A549 (cell line): ENCODE results near the gene IFITM1. TPM values are rescaled to one million over a fixed set of nuclear protein-coding genes. Genes with fewer than 3 reads are reported as not detected.
"Not testable (repeated sequence)": the region's sequence is repeated elsewhere in the genome, so short reads cannot be mapped to it uniquely, and the experiment has no call there.

Experiments
- ATAC-seq, 2 experiments: fragments of 200-7000 bp in 1 of 2; fragments of >200 bp in 1 of 2; cut with Nextera tagmentation in 1 of 2; cut with Tn5 transposase in 1 of 2; 3 replicates each; pipeline versions ENCODE4 v1.8.0 to v1.9.1; 2018 to 2020; ENCODE audit warnings: mild to moderate bottlenecking in 1 of 2, moderate library complexity in 1 of 2
- CTCF ChIA-PET: fragments of 300-600 bp; sonication (Branson Sonifier 250); formaldehyde crosslinking; extraction: SDS; loops from one replicate; lab custom pipeline; 2021; ENCODE audit warnings: antibody characterized with exemption, inconsistent platforms; lab: Yijun Ruan, JAX
- POLR2A ChIA-PET: fragments of 350-600 bp; formaldehyde crosslinking; extraction: SDS; loops from one replicate; lab custom pipeline; 2021; ENCODE audit warnings: antibody characterized with exemption, inconsistent platforms; lab: Yijun Ruan, JAX
- DNase-seq, 2 experiments: peaks; one replicate each; pipeline versions ENCODE4 v3.0.0 to v3.0.0-alpha.2; 2011 to 2016; ENCODE audit warnings: low read depth in 1 of 2, low spot score in 1 of 2
- FAIRE-seq: peaks from 2 replicates; lab custom pipeline; 2011; peaks lifted over from hg19 to GRCh38; lab: Jason Lieb, UNC
- H3K27ac ChIP-seq, 2 experiments: fragments of >200 bp; sonication (Bioruptor Twin); formaldehyde crosslinking; 3 replicates each; pipeline ENCODE4 v1.5.1; 2016 to 2017
- H3K4me1 ChIP-seq: fragments of >200 bp; sonication (Bioruptor Twin); formaldehyde crosslinking; 3 replicates; pipeline ENCODE4 v1.6.1; 2016
- H3K4me2 ChIP-seq: fragments of >200 bp; sonication (Bioruptor Twin); formaldehyde crosslinking; 3 replicates; pipeline ENCODE4 v1.6.1; 2016
- H3K4me3 ChIP-seq: fragments of >200 bp; sonication (Bioruptor Twin); formaldehyde crosslinking; 3 replicates; pipeline ENCODE4 v1.5.1; 2016
- H3K9me3 ChIP-seq: fragments of >200 bp; sonication (Bioruptor Twin); formaldehyde crosslinking; 3 replicates; pipeline ENCODE4 v1.6.1; 2016
- BCL3 ChIP-seq: fragments of >200 bp; sonication (Bioruptor Twin); formaldehyde crosslinking; IDR thresholded peaks from 3 replicates; pipeline ENCODE4 v1.6.1; 2016
- CHD2 ChIP-seq: fragments of 150-350 bp; IDR thresholded peaks from 2 replicates; pipeline ENCODE4 v1.6.1; 2014; ENCODE audit warnings: low read length; ENCODE audit not compliant: partially characterized antibody
- ELK1 ChIP-seq: fragments of 150-350 bp; IDR thresholded peaks from 2 replicates; pipeline ENCODE4 v1.6.1; 2014; ENCODE audit warnings: low read depth, mild to moderate bottlenecking, low read length
- FOSB ChIP-seq: fragments of 250-450 bp; sonication (Bioruptor Pico); IDR thresholded peaks from 2 replicates; pipeline ENCODE4 v1.5.0; 2020; ENCODE audit warnings: mild to moderate bottlenecking, moderate library complexity
- HES2 ChIP-seq: fragments of >200 bp; sonication (Bioruptor Twin); formaldehyde crosslinking; IDR thresholded peaks from 2 replicates; pipeline ENCODE4 v1.6.1; 2016
- JUNB ChIP-seq: fragments of >200 bp; sonication (Bioruptor Twin); formaldehyde crosslinking; IDR thresholded peaks from 2 replicates; pipeline ENCODE4 v1.6.1; 2016
- MAFK ChIP-seq: fragments of 450-650 bp; IDR thresholded peaks from 2 replicates; pipeline ENCODE4 v1.6.1; 2014; ENCODE audit not compliant: partially characterized antibody
- PHF8 ChIP-seq: fragments of 200-600 bp; sonication (generic); IDR thresholded peaks from 2 replicates; pipeline ENCODE4 v1.6.1; 2016; ENCODE audit warnings: low read depth, mild to moderate bottlenecking, antibody characterized with exemption, moderate library complexity, borderline replicate concordance
- POLR2A ChIP-seq: IDR thresholded peaks from 2 replicates; pipeline ENCODE4 v1.6.1; 2012; ENCODE audit warnings: mild to moderate bottlenecking, low read length
- RARB ChIP-seq: fragments of 250-450 bp; sonication (Bioruptor Pico); IDR thresholded peaks from 2 replicates; pipeline ENCODE4 v1.8.0; 2021; ENCODE audit warnings: mild to moderate bottlenecking, moderate library complexity
- RFX5 ChIP-seq: fragments of 450-650 bp; IDR thresholded peaks from 2 replicates; pipeline ENCODE4 v1.7.1; 2014; ENCODE audit warnings: antibody characterized with exemption, mild to moderate bottlenecking, moderate library complexity
- ZC3H11A ChIP-seq: fragments of 450-650 bp; IDR thresholded peaks from 2 replicates; pipeline ENCODE4 v1.6.1; 2014; ENCODE audit warnings: antibody characterized with exemption, mild to moderate bottlenecking
- ZSCAN20 ChIP-seq: fragments of 250-450 bp; sonication (Bioruptor Pico); IDR thresholded peaks from 2 replicates; pipeline ENCODE4 v1.8.0; 2022; ENCODE audit warnings: mild to moderate bottlenecking, moderate library complexity
- WGBS: methylation state at CpG from one replicate; pipeline ENCODE4 v1.1.6; 2017; ENCODE audit errors: missing lambda C conversion rate; 5-methylcytosine and 5-hydroxymethylcytosine counted together
- polyA plus RNA-seq, 4 experiments: library from polyadenylated mRNA; depleted of rRNA in 3 of 4; stranded (reverse); fragments of >200 nt; fragmentation: RNase III in 1 of 4; extraction: RNeasy Plus Mini Kit Qiagen cat#74134 plus additional on column Dnase treatment in 1 of 4; gene quantifications; 2 replicates in 3 of 4; 3 replicates in 1 of 4; pipeline ENCODE4 v1.2.3, GENCODE V29; 2011 to 2017

IFITM1 gene
- polyA plus RNA-seq, 2 of the 4 experiments (the other 2 are of a cell fraction), result 0.14 to 1.7 TPM

DNA sequence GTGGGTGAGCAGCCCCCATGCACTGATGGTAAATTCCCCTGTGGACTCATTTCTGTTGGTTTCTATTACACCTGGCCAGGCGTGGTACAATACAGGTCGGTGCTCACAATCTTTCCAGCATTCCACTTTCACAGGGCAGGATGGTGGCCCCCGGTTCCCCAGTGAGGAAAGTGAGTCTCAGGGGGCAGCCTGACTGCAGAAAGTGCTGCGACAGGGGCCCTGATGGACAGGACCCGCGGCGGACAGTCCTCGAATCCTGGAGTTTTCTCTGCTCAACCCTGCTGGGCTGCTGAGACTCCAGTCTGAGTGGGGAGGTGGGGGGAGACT is 28.0 kb upstream of the IFITM1 start (continued):
- TF ChIP-seq HES2 (no peak), MAFK (no peak)

GRCh38 chr11:286977-287820 is 26.6 kb upstream of the IFITM1 start:
- H3K27ac ChIP-seq, FAIRE-seq, H3K9me3 ChIP-seq, POLR2A ChIA-PET, H3K4me1 ChIP-seq, DNase-seq, ATAC-seq, H3K4me3 ChIP-seq, H3K4me2 ChIP-seq: not testable (repeated sequence)
- CTCF ChIA-PET, result interaction anchor here (1.1 to 2.1 kb wide), 4 partner anchors 18 to 162 kb away, joined by 3 to 11 read pairs (median 4); no protein-coding TSS in a partner anchor
- 87% methylated on average over 27 of the region's 27 CpGs for WGBS

GRCh38 chr11:287821-288477 is 25.9 kb upstream of the IFITM1 start:
- WGBS, result 74% methylated on average over 41 of the region's 41 CpGs
- peaks cover 5% of the 10 kb centered on the region; the same call in 1 of the 3 replicates for H3K4me1 ChIP-seq
- H3K4me3 ChIP-seq, result peak overlapping the region; percentile 94
- FAIRE-seq (no peak), DNase-seq (no peak), ATAC-seq (peak in 1 of 2 experiments; percentile 15; a peak in 3 of 6 replicates)
- no peaks in the 10 kb centered on the region for H3K9me3 ChIP-seq
- peak overlapping the region; percentile 100 for H3K4me2 ChIP-seq
- TF ChIP-seq ZSCAN20 (CRISPR knock-in tag) (no peak), POLR2A (no peak), JUNB (no peak)
- ChIA-PET CTCF (interaction anchor here (1.1 to 8.7 kb wide), 5 partner anchors 18 to 161 kb away, joined by 3 to 49 read pairs (median 4); partner anchors contain the start of gene IFITM2), POLR2A (no interaction called here)
- peak overlapping the region; percentile 92 to 96; a peak in 5 of 6 replicates for H3K27ac ChIP-seq

GRCh38 chr11:288478-289397 is 25.1 kb upstream of the IFITM1 start, which contains the start of gene PGGHG:
PGGHG (plus strand) TSS chr11:289126; CDS start chr11:289817, 691 bp downstream.
- peaks cover 5% of the 10 kb centered on the region; the same call in 1 of the 3 replicates for H3K4me1 ChIP-seq
- WGBS, result 6% methylated on average over 14 of the region's 112 CpGs
- FAIRE-seq, result no peak
- H3K27ac ChIP-seq, result peak within 1 kb of the TSS; percentile 92 to 96
- peak in 1 of 2 experiments; percentile 86 for DNase-seq
- TF ChIP-seq ZC3H11A (no peak), RARB (no peak), FOSB (CRISPR knock-in tag) (no peak), PHF8 (peak; percentile 38; the same call in 1 of the 2 replicates), CHD2 (no peak), ELK1 (no peak), RFX5 (no peak), BCL3 (0 out of 3 replicates have a peak, but pooled peaks have one; percentile 28), MAFK (no peak), POLR2A (peak; percentile 57)
- CTCF ChIA-PET, result interaction anchor here (1.7 to 8.7 kb wide), 3 partner anchors 18 to 160 kb away, joined by 4 to 49 read pairs (median 11); partner anchors contain the start of gene IFITM2
- H3K4me3 ChIP-seq, result peak within 1 kb of the TSS; percentile 94
- peak; percentile 74 to 75 for ATAC-seq
- POLR2A ChIA-PET, result no interaction called here
- H3K4me2 ChIP-seq, result peak within 1 kb of the TSS; percentile 100
- no peaks in the 10 kb centered on the region for H3K9me3 ChIP-seq
